K562 (cell line): ENCODE results near the gene STK4. TPM values are rescaled to one million over a fixed set of nuclear protein-coding genes. Genes with fewer than 3 reads are reported as not detected.
A peak's percentile ranks its signal among the peaks of the same experiment; 100 is the strongest.

ENCODE experiments used
- ATAC-seq: fragments of 200-7000 bp; cut with Tn5 transposase; 3 replicates; pipeline ENCODE4 v1.9.1; 2020; ENCODE audit warnings: moderate library complexity
- BruUV-seq: library from RNA; stranded (reverse); fragments of 400-500 nt; replicated peaks from 2 replicates; lab custom pipeline; 2021; lab: Mats Ljungman, UMichigan
- CTCF ChIA-PET: fragments of 300-600 bp; formaldehyde crosslinking; extraction: SDS; loops from one replicate; lab custom pipeline; 2021; ENCODE audit warnings: low intra/inter-chr PET ratio; lab: Yijun Ruan, JAX
- POLR2A ChIA-PET: fragments of 300-600, 350-650 bp; sonication (Branson Sonifier 250); formaldehyde crosslinking; extraction: SDS; loops from one replicate; lab custom pipeline; 2021; ENCODE audit warnings: antibody characterized with exemption, inconsistent platforms; lab: Yijun Ruan, JAX
- DNase-seq, 4 experiments: peaks; one replicate each; pipeline versions ENCODE4 v3.0.0 to v3.0.0-alpha.2; 2011 to 2018; ENCODE audit warnings: low spot score in 3 of 4, mixed read lengths in 3 of 4; ENCODE audit errors: extremely low read depth in 1 of 4
- FAIRE-seq: peaks from 2 replicates; lab custom pipeline; 2011; peaks lifted over from hg19 to GRCh38; lab: Jason Lieb, UNC
- H2AFZ ChIP-seq: 2 replicates; pipeline ENCODE4 v1.6.0; 2011; ENCODE audit warnings: low read depth, low read length, control low read depth, inconsistent platforms
- H3K27ac ChIP-seq: fragments of 200-600 bp; 3 replicates; pipeline ENCODE4 v1.8.0; 2011; ENCODE audit warnings: low read depth, mild to moderate bottlenecking, control low read depth, inconsistent platforms, low read length, moderate library complexity, mixed read lengths; ENCODE audit errors: extremely low read depth
- H3K27me3 ChIP-seq, 2 experiments: fragments of 300-600 bp in 1 of 2; 2 replicates in 1 of 2; 3 replicates in 1 of 2; pipeline versions ENCODE4 v1.6.0 to v1.8.0; 2011; ENCODE audit warnings: inconsistent platforms in 2 of 2, low read length in 2 of 2, mild to moderate bottlenecking in 1 of 2, mixed read lengths in 1 of 2, moderate library complexity in 1 of 2; ENCODE audit not compliant: control insufficient read depth in 2 of 2, insufficient read depth in 2 of 2
- H3K36me3 ChIP-seq: fragments of 300-600 bp; 3 replicates; pipeline ENCODE4 v1.8.0; 2011; ENCODE audit warnings: mild to moderate bottlenecking, low read length, inconsistent platforms; ENCODE audit not compliant: control insufficient read depth, insufficient read depth
- H3K4me1 ChIP-seq, 2 experiments: fragments of 200-600 bp in 1 of 2; replicated peaks in 1 of 2; 2 replicates in 1 of 2; 3 replicates in 1 of 2; pipeline versions ENCODE4 v1.5.1 to v1.8.0; 2011; ENCODE audit warnings: inconsistent platforms in 2 of 2, low read length in 2 of 2, mild to moderate bottlenecking in 1 of 2, mixed read lengths in 1 of 2, moderate library complexity in 1 of 2; ENCODE audit not compliant: control insufficient read depth in 2 of 2, insufficient read depth in 2 of 2
- H3K4me2 ChIP-seq: 2 replicates; pipeline ENCODE4 v1.6.1; 2011; ENCODE audit warnings: low read length, control low read depth, inconsistent platforms, mixed read lengths; ENCODE audit not compliant: insufficient read depth
- H3K4me3 ChIP-seq: fragments of 200-600 bp; sonication (generic), shearing (Covaris generic); 2 replicates; pipeline ENCODE4 v1.5.1; 2016; ENCODE audit warnings: control low read depth, inconsistent platforms
- H3K79me2 ChIP-seq: fragments of 200-600 bp; 3 replicates; pipeline ENCODE4 v1.8.0; 2011; ENCODE audit warnings: low read length, inconsistent platforms; ENCODE audit not compliant: control insufficient read depth, insufficient read depth
- H3K9ac ChIP-seq, 2 experiments: 2 replicates each; pipeline versions ENCODE4 v1.6.0 to v1.6.1; 2011; ENCODE audit warnings: low read depth in 2 of 2, low read length in 2 of 2, control low read depth in 1 of 2, inconsistent platforms in 1 of 2, mild to moderate bottlenecking in 1 of 2, mixed read lengths in 1 of 2; ENCODE audit not compliant: insufficient read depth in 1 of 2
- H3K9me1 ChIP-seq: one replicate; pipeline ENCODE4 v1.6.0; 2011; ENCODE audit warnings: inconsistent platforms, mild to moderate bottlenecking, low read length, moderate library complexity; ENCODE audit not compliant: control insufficient read depth, insufficient read depth
- H3K9me3 ChIP-seq: replicated peaks from 2 replicates; pipeline ENCODE4 v1.5.1; 2011; ENCODE audit warnings: low read depth, low read length, inconsistent platforms; ENCODE audit not compliant: control insufficient read depth, insufficient read depth
- H4K20me1 ChIP-seq: replicated peaks from 2 replicates; pipeline ENCODE4 v1.6.1; 2011; ENCODE audit warnings: low read length, inconsistent platforms, mixed read lengths; ENCODE audit not compliant: control insufficient read depth, insufficient read depth
- GTF2A2 ChIP-seq: IDR thresholded peaks from 2 replicates; pipeline ENCODE4 v1.6.1; 2016; ENCODE audit warnings: mild to moderate bottlenecking, missing genetic modification characterization, missing compliant biosample characterization
- HIVEP1 ChIP-seq: fragments of 250-450 bp; sonication (Bioruptor Pico); IDR thresholded peaks from 2 replicates; pipeline ENCODE4 v1.4.0; 2020; ENCODE audit warnings: mild to moderate bottlenecking
- HLTF ChIP-seq: fragments of 450-650 bp; IDR thresholded peaks from 2 replicates; pipeline ENCODE4 v1.6.1; 2016
- JUN ChIP-seq, 2 experiments: sonication (generic) in 1 of 2; formaldehyde crosslinking in 1 of 2; IDR thresholded peaks; 2 replicates each; pipeline versions ENCODE4 v1.6.1 to v1.8.0; 2012 to 2022; ENCODE audit warnings: borderline replicate concordance in 2 of 2, mild to moderate bottlenecking in 2 of 2, improper control_type of control experiment in 1 of 2, low read depth in 1 of 2, low read length in 1 of 2, missing genetic modification reagents in 1 of 2
- MCM7 ChIP-seq, 2 experiments: fragments of 450-650 bp; IDR thresholded peaks; 2 replicates each; pipeline ENCODE4 v1.6.1; 2016 to 2018
- MEIS2 ChIP-seq: fragments of 450-650 bp; IDR thresholded peaks from 2 replicates; pipeline ENCODE4 v1.6.1; 2014; ENCODE audit warnings: mild to moderate bottlenecking; ENCODE audit not compliant: partially characterized antibody
- NFIX ChIP-seq: fragments of 250-450 bp; sonication (Bioruptor Pico); IDR thresholded peaks from 2 replicates; pipeline ENCODE4 v1.4.0; 2020; ENCODE audit warnings: low read depth, mild to moderate bottlenecking, moderate library complexity
- NONO ChIP-seq, 2 experiments: fragments of 200-400 bp in 1 of 2; fragments of 450-650 bp in 1 of 2; formaldehyde crosslinking in 1 of 2; IDR thresholded peaks; 2 replicates each; pipeline ENCODE4 v1.6.1; 2017; ENCODE audit warnings: low read depth in 2 of 2, mild to moderate bottlenecking in 2 of 2, moderate library complexity in 2 of 2, low read length in 1 of 2
- PHF21A ChIP-seq: fragments of 450-650 bp; IDR thresholded peaks from 2 replicates; pipeline ENCODE4 v1.6.1; 2017; ENCODE audit warnings: low read depth, borderline replicate concordance
- POLR2B ChIP-seq: fragments of 450-650 bp; IDR thresholded peaks from 2 replicates; pipeline ENCODE4 v1.6.1; 2018; ENCODE audit warnings: low read depth; ENCODE audit not compliant: partially characterized antibody
- TSHZ1 ChIP-seq: fragments of 250-450 bp; sonication (Bioruptor Pico); IDR thresholded peaks from 2 replicates; pipeline ENCODE4 v1.4.0; 2020; ENCODE audit warnings: mild to moderate bottlenecking, moderate library complexity
- ZNF212 ChIP-seq: fragments of 450-650 bp; formaldehyde crosslinking; IDR thresholded peaks from 2 replicates; pipeline ENCODE4 v1.4.0; 2020; ENCODE audit warnings: mild to moderate bottlenecking
- ZNF507 ChIP-seq: conservative IDR thresholded peaks from 2 replicates; pipeline ENCODE4 v1.6.1; 2017; ENCODE audit warnings: missing genetic modification characterization, missing compliant biosample characterization
- ZNF780A ChIP-seq: fragments of 250-450 bp; sonication (Bioruptor Pico); IDR thresholded peaks from 2 replicates; pipeline ENCODE4 v1.5.0; 2021; ENCODE audit warnings: mild to moderate bottlenecking
- WGBS: fragments of 100-300 bp; shearing (Covaris generic); methylation state at CpG from one replicate; pipeline ENCODE4 v1.1.6; 2016; ENCODE audit warnings: low coverage, mixed read lengths; ENCODE audit not compliant: insufficient coverage; ENCODE audit errors: missing lambda C conversion rate; 5-methylcytosine and 5-hydroxymethylcytosine counted together
- in situ Hi-C: fragments of 300-500 bp; cut with MboI; formaldehyde crosslinking; loops from 4 replicates; pipeline ENCODE4 v1.15.0; 2018; ENCODE audit warnings: inconsistent platforms, mixed read lengths
- intact Hi-C: fragments of 100-400 bp; cut with micrococcal nuclease; formaldehyde crosslinking; loops from 2 replicates; pipeline ENCODE4 v1.14.2; 2022
- polyA plus RNA-seq, 8 experiments: library from polyadenylated mRNA; depleted of rRNA in 4 of 8; stranded (reverse) in 5 of 8; unstranded in 3 of 8; fragments of >200 nt; fragmentation: Nextera tagmentation in 2 of 8; fragmentation: Illumina TruSeq in 1 of 8; extraction: Ambion mirVana in 2 of 8; extraction: Trizol in 1 of 8; gene quantifications; 2 replicates each; pipeline versions ENCODE4 v1.2.1 to v1.2.3, GENCODE V29; 2011 to 2014; ENCODE audit warnings: inconsistent platforms in 1 of 8, missing spikeins in 1 of 8
- total RNA-seq, 7 experiments: library from RNA; depleted of rRNA in 6 of 7; stranded (reverse); fragments of >200 nt in 6 of 7; fragmentation: Illumina TruSeq in 2 of 7; extraction: Trizol in 2 of 7; gene quantifications; 2 replicates each; pipeline versions ENCODE4 v1.2.1 to v1.2.3, GENCODE V29; 2011 to 2021; ENCODE audit warnings: low replicate concordance in 1 of 7
- TF ChIP-seq, protein P1 (sequence below): IDR thresholded peaks from 3 replicates; pipeline ENCODE4 v1.6.1; 2011; ENCODE audit warnings: borderline replicate concordance, mild to moderate bottlenecking, moderate library complexity; ENCODE audit not compliant: insufficient read length; ENCODE audit errors: extremely low read depth

Gene STK4
- total and polyA plus RNA-seq, 9 of the 15 experiments (the other 6 are each of a cell fraction or from before 2014, with no cell fraction given): 11.9 to 30.6 (median 22.2) TPM

DNA sequence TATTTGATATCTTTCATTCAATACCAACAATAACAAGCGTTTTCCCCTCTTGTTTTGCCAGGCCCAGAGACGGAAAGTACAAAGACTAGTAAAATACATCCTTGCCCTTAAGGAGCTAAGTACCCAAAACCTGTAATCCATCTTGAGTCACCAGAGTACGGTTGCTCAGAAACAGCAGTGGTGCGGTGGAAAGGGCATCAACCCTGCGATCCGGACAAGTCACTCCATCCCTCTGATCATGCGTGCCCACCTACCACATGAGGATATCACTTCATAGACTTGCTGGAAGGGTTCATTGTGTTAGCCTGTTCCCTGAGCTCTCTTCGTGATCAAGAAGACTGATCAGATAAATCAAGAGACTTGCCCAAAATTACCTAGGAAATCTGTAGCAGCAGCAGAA is 8.0 kb upstream of the STK4 start:
- H3K9ac ChIP-seq: peak overlapping the region in 1 of 2 experiments; percentile 31; a peak in 2 of 4 replicates
- TF ChIP-seq TSHZ1 (CRISPR knock-in tag) (no peak), MEIS2 (no peak), HLTF (no peak), POLR2B (no peak), ZNF212 (CRISPR knock-in tag) (no peak), GTF2A2 (no peak), NFIX (CRISPR knock-in tag) (no peak), ZNF507 (tag) (no peak), JUN (IDR thresholded peaks at IDR 0.05; ENCODE audit: borderline replicate concordance, low read depth, low read length) (no peak), JUN (CRISPR knock-in tag; IDR thresholded peaks at IDR 0.05; ENCODE audit: borderline replicate concordance) (no peak), MCM7 (IDR thresholded peaks at IDR 0.05) (no peak), PHF21A (no peak), NONO (IDR thresholded peaks at IDR 0.05; ENCODE audit: low read depth in 2 of 2, low read length in 1 of 2) (no peak), HIVEP1 (CRISPR knock-in tag) (no peak), ZNF780A (CRISPR knock-in tag) (no peak)
- TF ChIP-seq, protein P1, sequence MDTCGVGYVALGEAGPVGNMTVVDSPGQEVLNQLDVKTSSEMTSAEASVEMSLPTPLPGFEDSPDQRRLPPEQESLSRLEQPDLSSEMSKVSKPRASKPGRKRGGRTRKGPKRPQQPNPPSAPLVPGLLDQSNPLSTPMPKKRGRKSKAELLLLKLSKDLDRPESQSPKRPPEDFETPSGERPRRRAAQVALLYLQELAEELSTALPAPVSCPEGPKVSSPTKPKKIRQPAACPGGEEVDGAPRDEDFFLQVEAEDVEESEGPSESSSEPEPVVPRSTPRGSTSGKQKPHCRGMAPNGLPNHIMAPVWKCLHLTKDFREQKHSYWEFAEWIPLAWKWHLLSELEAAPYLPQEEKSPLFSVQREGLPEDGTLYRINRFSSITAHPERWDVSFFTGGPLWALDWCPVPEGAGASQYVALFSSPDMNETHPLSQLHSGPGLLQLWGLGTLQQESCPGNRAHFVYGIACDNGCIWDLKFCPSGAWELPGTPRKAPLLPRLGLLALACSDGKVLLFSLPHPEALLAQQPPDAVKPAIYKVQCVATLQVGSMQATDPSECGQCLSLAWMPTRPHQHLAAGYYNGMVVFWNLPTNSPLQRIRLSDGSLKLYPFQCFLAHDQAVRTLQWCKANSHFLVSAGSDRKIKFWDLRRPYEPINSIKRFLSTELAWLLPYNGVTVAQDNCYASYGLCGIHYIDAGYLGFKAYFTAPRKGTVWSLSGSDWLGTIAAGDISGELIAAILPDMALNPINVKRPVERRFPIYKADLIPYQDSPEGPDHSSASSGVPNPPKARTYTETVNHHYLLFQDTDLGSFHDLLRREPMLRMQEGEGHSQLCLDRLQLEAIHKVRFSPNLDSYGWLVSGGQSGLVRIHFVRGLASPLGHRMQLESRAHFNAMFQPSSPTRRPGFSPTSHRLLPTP: no peak

More for the DNA sequence above, 8.0 kb upstream of the STK4 start:
- intact Hi-C loops: no loop called here
- POLR2A ChIA-PET: interaction anchor here (1.2 to 2.4 kb wide), 2 partner anchors 9 to 51 kb away, joined by 3 to 8 read pairs; no protein-coding TSS in a partner anchor
- in situ Hi-C loops: no loop called here
- peak overlapping the region; percentile 64; the same call in 1 of the 2 replicates for H3K4me3 ChIP-seq
- H3K79me2 ChIP-seq: peaks cover 45% of the 10 kb centered on the region
- H3K9me1 ChIP-seq: no peaks in the 10 kb centered on the region
- FAIRE-seq (no peak), DNase-seq (no peak), ATAC-seq (no peak)
- CTCF ChIA-PET: interaction anchor here (0.7 kb wide), 1 partner anchor 346 kb away, joined by 4 read pairs; no protein-coding TSS in a partner anchor
- no peak overlapping the region for H3K27ac ChIP-seq
- H4K20me1 ChIP-seq: no peaks in the 10 kb centered on the region
- H3K27me3 ChIP-seq: no peaks in the 10 kb centered on the region
- no peak overlapping the region for H2AFZ ChIP-seq
- peaks cover 55% of the 10 kb centered on the region for H3K36me3 ChIP-seq
- peaks cover 21 to 32% of the 10 kb centered on the region in 2 experiments for H3K4me1 ChIP-seq
- H3K4me2 ChIP-seq: peak overlapping the region; percentile 81
- H3K9me3 ChIP-seq: no peaks in the 10 kb centered on the region
- 80% methylated on average over 5 of the region's 8 CpGs for WGBS
- no TSS peak for BruUV-seq
